H9 (cell line): ENCODE data around the gene KCNH1. TPM values are rescaled to one million over a fixed set of nuclear protein-coding genes. Genes with fewer than 3 reads are reported as not detected.

Experiments
- DNase-seq: peaks from one replicate; pipeline ENCODE4 v3.0.0-alpha.2; 2017
- H2AFZ ChIP-seq: one replicate; pipeline ENCODE4 v1.6.1; 2013; ENCODE audit warnings: mild to moderate bottlenecking, low read length, control low read depth, moderate library complexity
- H2AK5ac ChIP-seq: 2 replicates; pipeline ENCODE4 v1.6.1; 2013; ENCODE audit warnings: low read length, control low read depth, mixed read lengths; ENCODE audit not compliant: insufficient read length
- H2BK120ac ChIP-seq: one replicate; pipeline ENCODE4 v1.6.1; 2013; ENCODE audit warnings: low read depth, mild to moderate bottlenecking, low read length, control low read depth, inconsistent platforms; ENCODE audit not compliant: poor library complexity, severe bottlenecking
- H2BK12ac ChIP-seq: 2 replicates; pipeline ENCODE4 v1.6.1; 2013; ENCODE audit warnings: low read length, control low read depth, mixed read lengths, low read depth; ENCODE audit not compliant: insufficient read length
- H2BK15ac ChIP-seq: 2 replicates; pipeline ENCODE4 v1.6.1; 2013; ENCODE audit warnings: low read depth, low read length, control low read depth
- H2BK20ac ChIP-seq: one replicate; pipeline ENCODE4 v1.6.1; 2013; ENCODE audit warnings: low read depth, mild to moderate bottlenecking, low read length, control low read depth, inconsistent platforms; ENCODE audit not compliant: poor library complexity, severe bottlenecking
- H2BK5ac ChIP-seq: 2 replicates; pipeline ENCODE4 v1.6.1; 2013; ENCODE audit warnings: low read length, control low read depth, mixed read lengths; ENCODE audit not compliant: insufficient read length
- H3K14ac ChIP-seq: 2 replicates; pipeline ENCODE4 v1.6.1; 2013; ENCODE audit warnings: low read length, control low read depth; ENCODE audit not compliant: insufficient read depth
- H3K18ac ChIP-seq: 2 replicates; pipeline ENCODE4 v1.6.1; 2013; ENCODE audit warnings: low read depth, mild to moderate bottlenecking, mixed read lengths, low read length, control low read depth; ENCODE audit not compliant: insufficient read length
- H3K23ac ChIP-seq: 2 replicates; pipeline ENCODE4 v1.6.1; 2013; ENCODE audit warnings: low read length, control low read depth, mixed read lengths, low read depth; ENCODE audit not compliant: insufficient read length
- H3K23me2 ChIP-seq: 2 replicates; pipeline ENCODE4 v1.6.1; 2013; ENCODE audit warnings: low read depth, mild to moderate bottlenecking, mixed read lengths, low read length, control low read depth; ENCODE audit not compliant: insufficient read length, poor library complexity, severe bottlenecking
- H3K27ac ChIP-seq: 2 replicates; pipeline ENCODE4 v1.5.1; 2013; ENCODE audit warnings: low read length, control low read depth, mixed read lengths, low read depth; ENCODE audit not compliant: insufficient read length
- H3K27me3 ChIP-seq: 2 replicates; pipeline ENCODE4 v1.6.1; 2013; ENCODE audit warnings: low read length, control low read depth, inconsistent platforms; ENCODE audit not compliant: insufficient read depth
- H3K4ac ChIP-seq: 2 replicates; pipeline ENCODE4 v1.6.1; 2013; ENCODE audit warnings: low read depth, mild to moderate bottlenecking, control low read depth, inconsistent platforms, low read length, moderate library complexity
- H3K4me1 ChIP-seq: 2 replicates; pipeline ENCODE4 v1.6.1; 2013; ENCODE audit warnings: low read length, control low read depth, inconsistent platforms; ENCODE audit not compliant: insufficient read depth
- H3K4me2 ChIP-seq: 2 replicates; pipeline ENCODE4 v1.6.1; 2013; ENCODE audit warnings: low read length, control low read depth, mixed read lengths; ENCODE audit not compliant: insufficient read length, insufficient read depth
- H3K56ac ChIP-seq: 2 replicates; pipeline ENCODE4 v1.6.1; 2013; ENCODE audit warnings: low read depth, mild to moderate bottlenecking, mixed read lengths, low read length, control low read depth; ENCODE audit not compliant: insufficient read length
- H3K79me1 ChIP-seq: 2 replicates; pipeline ENCODE4 v1.6.1; 2013; ENCODE audit warnings: low read depth, mild to moderate bottlenecking, moderate library complexity, low read length, control low read depth, inconsistent platforms; ENCODE audit not compliant: insufficient read depth, poor library complexity, severe bottlenecking
- H3K79me2 ChIP-seq: 2 replicates; pipeline ENCODE4 v1.6.1; 2013; ENCODE audit warnings: low read length, control low read depth, inconsistent platforms; ENCODE audit not compliant: insufficient read depth
- H3K9ac ChIP-seq: 2 replicates; pipeline ENCODE4 v1.6.1; 2013; ENCODE audit warnings: low read length, control low read depth, mixed read lengths; ENCODE audit not compliant: insufficient read length; ENCODE audit errors: extremely low read depth
- H3K9me3 ChIP-seq: one replicate; pipeline ENCODE4 v1.6.1; 2013; ENCODE audit warnings: low read depth, low read length, inconsistent platforms; ENCODE audit not compliant: control insufficient read depth
- H3T11ph ChIP-seq: one replicate; pipeline ENCODE4 v1.6.1; 2013; ENCODE audit warnings: mild to moderate bottlenecking, low read length, control low read depth, inconsistent platforms
- H4K20me1 ChIP-seq: one replicate; pipeline ENCODE4 v1.6.1; 2013; ENCODE audit not compliant: control insufficient read depth, insufficient read length, insufficient read depth
- H4K5ac ChIP-seq: 2 replicates; pipeline ENCODE4 v1.6.1; 2013; ENCODE audit warnings: low read depth, mild to moderate bottlenecking, mixed read lengths, low read length, control low read depth; ENCODE audit not compliant: insufficient read length
- H4K8ac ChIP-seq: replicated peaks from 2 replicates; pipeline ENCODE4 v1.6.1; 2013; ENCODE audit warnings: low read length, control low read depth, mixed read lengths, low read depth; ENCODE audit not compliant: insufficient read length
- H4K91ac ChIP-seq: 2 replicates; pipeline ENCODE4 v1.6.1; 2013; ENCODE audit warnings: low read depth, mild to moderate bottlenecking, moderate library complexity, mixed read lengths, low read length, control low read depth; ENCODE audit not compliant: insufficient read length
- H3K27ac Mint-ChIP-seq, 3 experiments: 2 replicates in 2 of 3; 3 replicates in 1 of 3; pipeline ENCODE4 v1.8.0; 2020 to 2021; ENCODE audit warnings: mixed read lengths in 3 of 3, mild to moderate bottlenecking in 1 of 3, moderate library complexity in 1 of 3
- H3K27me3 Mint-ChIP-seq: 2 replicates; pipeline ENCODE4 v1.8.0; 2021; ENCODE audit warnings: low read depth, mild to moderate bottlenecking, moderate library complexity, mixed read lengths
- H3K36me3 Mint-ChIP-seq, 3 experiments: 2 replicates in 2 of 3; 3 replicates in 1 of 3; pipeline ENCODE4 v1.8.0; 2020 to 2021; ENCODE audit warnings: low read depth in 3 of 3, mixed read lengths in 3 of 3; ENCODE audit not compliant: insufficient read depth in 1 of 3
- H3K4me1 Mint-ChIP-seq, 2 experiments: 2 replicates each; pipeline ENCODE4 v1.8.0; 2020; ENCODE audit warnings: mixed read lengths in 2 of 2
- H3K4me3 Mint-ChIP-seq, 2 experiments: 2 replicates in 1 of 2; 3 replicates in 1 of 2; pipeline ENCODE4 v1.8.0; 2020 to 2021; ENCODE audit warnings: mild to moderate bottlenecking in 2 of 2, mixed read lengths in 2 of 2, moderate library complexity in 1 of 2
- H3K9me3 Mint-ChIP-seq, 2 experiments: 2 replicates in 1 of 2; 3 replicates in 1 of 2; pipeline ENCODE4 v1.8.0; 2020; ENCODE audit warnings: mild to moderate bottlenecking in 2 of 2, mixed read lengths in 2 of 2, moderate library complexity in 1 of 2
- CTCF ChIP-seq: fragments of 200-600 bp; sonication (generic); conservative IDR thresholded peaks from 3 replicates; pipeline ENCODE4 v1.8.0; 2021; ENCODE audit warnings: antibody characterized with exemption, mild to moderate bottlenecking
- WGBS: extraction: QIAGEN DNeasy Blood & Tissue Kit; methylation state at CpG from one replicate; pipeline ENCODE4 v1.1.7; 2013; ENCODE audit warnings: missing lambda C conversion rate, low lambda C conversion rate, mixed read lengths; ENCODE audit not compliant: insufficient read length; ENCODE audit errors: extremely low coverage; 5-methylcytosine and 5-hydroxymethylcytosine counted together
- total RNA-seq: library from RNA; stranded (reverse); gene quantifications from 2 replicates; pipeline ENCODE4 v1.2.1, GENCODE V29; 2021

The KCNH1 gene
- total RNA-seq, 1 experiment from 2014 or later, result 0.11 TPM

- Mint-ChIP-seq H3K9me3 (no peaks in the 10 kb centered on the region), H3K4me1 (no peaks in the 10 kb centered on the region), H3K27me3 (peaks cover 17% of the 10 kb centered on the region), H3K27ac (no peak overlapping the region), H3K36me3 (no peaks in the 10 kb centered on the region), H3K4me3 (no peak overlapping the region)
- H3K23me2 ChIP-seq, result no peaks in the 10 kb centered on the region
- no peak overlapping the region for H3K14ac ChIP-seq
- H3K79me2 ChIP-seq, result no peaks in the 10 kb centered on the region
- H3K18ac ChIP-seq, result no peak overlapping the region
- no peaks in the 10 kb centered on the region for H3K79me1 ChIP-seq
- TF ChIP-seq CTCF, result no peak
- H2BK15ac ChIP-seq, result no peak overlapping the region
- no peak overlapping the region for H3K4ac ChIP-seq
- no peak overlapping the region for H4K91ac ChIP-seq
- no peaks in the 10 kb centered on the region for H3K9me3 ChIP-seq
- H3T11ph ChIP-seq, result no peak overlapping the region
- no CpG with 5 or more reads among the region's 2 CpGs for WGBS
- no peak overlapping the region for H3K23ac ChIP-seq
- no peak overlapping the region for H2AK5ac ChIP-seq
- H3K4me2 ChIP-seq, result no peak overlapping the region
- H4K20me1 ChIP-seq, result no peaks in the 10 kb centered on the region
- H2AFZ ChIP-seq, result no peak overlapping the region
- no peak overlapping the region for H3K56ac ChIP-seq
- no peak for DNase-seq
- H3K9ac ChIP-seq, result no peak overlapping the region
- no peak overlapping the region for H4K8ac ChIP-seq
- H2BK20ac ChIP-seq, result no peak overlapping the region
- H2BK12ac ChIP-seq, result no peak overlapping the region
- H3K4me1 ChIP-seq, result no peaks in the 10 kb centered on the region
- H4K5ac ChIP-seq, result no peak overlapping the region
- H2BK120ac ChIP-seq, result no peak overlapping the region
- H3K27me3 ChIP-seq, result no peaks in the 10 kb centered on the region
- no peak overlapping the region for H3K27ac ChIP-seq
- no peak overlapping the region for H2BK5ac ChIP-seq
Measured at GRCh38 chr1:210900079-210900478, 233.9 kb downstream of the KCNH1 start.
